H1 (cell line): Measurements from ENCODE around the gene CAMKK1. TPM values are rescaled to one million over a fixed set of nuclear protein-coding genes. Genes with fewer than 3 reads are reported as not detected.

Source experiments
- ASH2L ChIP-seq: fragments of 200-600, 300-600 bp; sonication (generic); IDR thresholded peaks from one replicate; pipeline ENCODE4 v1.7.1; 2017; ENCODE audit warnings: low read length
- BCL11A ChIP-seq, 2 experiments: IDR thresholded peaks; one replicate each; pipeline ENCODE4 v1.6.1; 2011; ENCODE audit warnings: low read depth in 2 of 2, low read length in 2 of 2, mild to moderate bottlenecking in 2 of 2
- CHD1 ChIP-seq: IDR thresholded peaks from 2 replicates; pipeline ENCODE4 v1.6.1; 2012; ENCODE audit warnings: low read depth, low read length, improper control_type of control experiment
- CREB1 ChIP-seq: IDR thresholded peaks from 2 replicates; pipeline ENCODE4 v1.6.1; 2012; ENCODE audit warnings: inconsistent platforms
- EP300 ChIP-seq, 2 experiments: IDR thresholded peaks; 1 replicate in 1 of 2; 2 replicates in 1 of 2; pipeline ENCODE4 v1.6.1; 2011 to 2012; ENCODE audit warnings: low read depth in 2 of 2, low read length in 2 of 2, mild to moderate bottlenecking in 2 of 2, borderline replicate concordance in 1 of 2, inconsistent platforms in 1 of 2, moderate library complexity in 1 of 2
- JUN ChIP-seq: IDR thresholded peaks from 2 replicates; pipeline ENCODE4 v1.6.1; 2011; ENCODE audit warnings: low read depth, mild to moderate bottlenecking, improper control_type of control experiment, low read length
- KDM1A ChIP-seq: fragments of 200-600, 300-600 bp; sonication (generic); IDR thresholded peaks from 2 replicates; pipeline ENCODE4 v1.7.1; 2016; ENCODE audit warnings: mild to moderate bottlenecking, low read length, borderline replicate concordance
- KDM4A ChIP-seq: IDR thresholded peaks from one replicate; pipeline ENCODE4 v1.7.1; 2012; ENCODE audit warnings: low read depth, mild to moderate bottlenecking, moderate library complexity, low read length, inconsistent platforms; ENCODE audit not compliant: severe bottlenecking
- KDM5A ChIP-seq: fragments of 200-600 bp; IDR thresholded peaks from 2 replicates; pipeline ENCODE4 v1.7.1; 2012; ENCODE audit warnings: mild to moderate bottlenecking, low read length, inconsistent platforms, mixed read lengths
- MAX ChIP-seq: IDR thresholded peaks from 2 replicates; pipeline ENCODE4 v1.6.1; 2012; ENCODE audit warnings: inconsistent platforms
- NANOG ChIP-seq: IDR thresholded peaks from 2 replicates; pipeline ENCODE4 v1.6.1; 2011; ENCODE audit warnings: low read length, low read depth, mild to moderate bottlenecking, inconsistent platforms; ENCODE audit not compliant: insufficient read depth, poor library complexity, severe bottlenecking
- RAD21 ChIP-seq, 2 experiments: IDR thresholded peaks in 1 of 2; conservative IDR thresholded peaks in 1 of 2; 2 replicates each; pipeline ENCODE4 v1.6.1; 2011; ENCODE audit warnings: low read depth in 2 of 2, low read length in 2 of 2, improper control_type of control experiment in 1 of 2, inconsistent platforms in 1 of 2, mild to moderate bottlenecking in 1 of 2, moderate library complexity in 1 of 2
- RBBP5 ChIP-seq: IDR thresholded peaks from 2 replicates; pipeline ENCODE4 v1.7.1; 2012; ENCODE audit warnings: low read depth, mild to moderate bottlenecking, inconsistent platforms, low read length, moderate library complexity, borderline replicate concordance
- RXRA ChIP-seq: IDR thresholded peaks from 2 replicates; pipeline ENCODE4 v1.6.1; 2011; ENCODE audit warnings: low read depth, mild to moderate bottlenecking, low read length, moderate library complexity; ENCODE audit not compliant: insufficient read depth
- SIN3A ChIP-seq, 2 experiments: IDR thresholded peaks in 1 of 2; conservative IDR thresholded peaks in 1 of 2; 2 replicates each; pipeline ENCODE4 v1.6.1; 2011 to 2012; ENCODE audit warnings: low read length in 2 of 2, improper control_type of control experiment in 1 of 2, low read depth in 1 of 2, mild to moderate bottlenecking in 1 of 2
- SIRT6 ChIP-seq: IDR thresholded peaks from one replicate; pipeline ENCODE4 v1.7.1; 2012; ENCODE audit warnings: low read length, inconsistent platforms
- SUZ12 ChIP-seq: fragments of 200-600 bp; sonication (generic); IDR thresholded peaks from 2 replicates; pipeline ENCODE4 v1.6.1; 2012; ENCODE audit warnings: mild to moderate bottlenecking, inconsistent platforms, low read length, moderate library complexity, mixed read lengths
- TAF7 ChIP-seq: optimal IDR thresholded peaks from 2 replicates; pipeline ENCODE3; 2011; ENCODE audit warnings: low read depth, mild to moderate bottlenecking, inconsistent platforms, low read length, moderate library complexity, borderline replicate concordance
- TCF12 ChIP-seq: IDR thresholded peaks from 2 replicates; pipeline ENCODE4 v1.6.1; 2011; ENCODE audit warnings: low read depth, mild to moderate bottlenecking, low read length
- TEAD4 ChIP-seq: IDR thresholded peaks from 2 replicates; pipeline ENCODE4 v1.6.1; 2012; ENCODE audit warnings: low read depth, low read length, inconsistent platforms, mixed read lengths
- USF2 ChIP-seq: IDR thresholded peaks from 2 replicates; pipeline ENCODE4 v1.6.1; 2011; ENCODE audit warnings: low read length, improper control_type of control experiment
- ZNF274 ChIP-seq: IDR thresholded peaks from 2 replicates; pipeline ENCODE4 v1.7.0; 2012; ENCODE audit warnings: low read length, borderline replicate concordance; ENCODE audit errors: extremely low read depth
- polyA plus RNA-seq, 7 experiments: library from polyadenylated mRNA; depleted of rRNA in 3 of 7; stranded (reverse) in 5 of 7; unstranded in 2 of 7; fragments of >200 nt in 5 of 7; fragments of 200-250 nt in 2 of 7; gene quantifications; 1 replicate in 5 of 7; 2 replicates in 1 of 7; 4 replicates in 1 of 7; pipeline versions ENCODE4 v1.2.1 to v1.2.3, GENCODE V29; 2011 to 2013; ENCODE audit warnings: missing spikeins in 2 of 7, mixed read lengths in 2 of 7
- total RNA-seq: library from RNA; stranded (reverse); fragmentation: NEBNext Ultra II Directional; extraction: Animal tissue kit (Norgen Biotek cat#: 25700); gene quantifications from 2 replicates; pipeline ENCODE4 v1.2.1, GENCODE V29; 2021

Gene CAMKK1
- total and polyA plus RNA-seq, 2 of the 8 experiments (the other 6 are each of a cell fraction or from before 2014, with no cell fraction given): 7.1 to 7.6 TPM

DNA sequence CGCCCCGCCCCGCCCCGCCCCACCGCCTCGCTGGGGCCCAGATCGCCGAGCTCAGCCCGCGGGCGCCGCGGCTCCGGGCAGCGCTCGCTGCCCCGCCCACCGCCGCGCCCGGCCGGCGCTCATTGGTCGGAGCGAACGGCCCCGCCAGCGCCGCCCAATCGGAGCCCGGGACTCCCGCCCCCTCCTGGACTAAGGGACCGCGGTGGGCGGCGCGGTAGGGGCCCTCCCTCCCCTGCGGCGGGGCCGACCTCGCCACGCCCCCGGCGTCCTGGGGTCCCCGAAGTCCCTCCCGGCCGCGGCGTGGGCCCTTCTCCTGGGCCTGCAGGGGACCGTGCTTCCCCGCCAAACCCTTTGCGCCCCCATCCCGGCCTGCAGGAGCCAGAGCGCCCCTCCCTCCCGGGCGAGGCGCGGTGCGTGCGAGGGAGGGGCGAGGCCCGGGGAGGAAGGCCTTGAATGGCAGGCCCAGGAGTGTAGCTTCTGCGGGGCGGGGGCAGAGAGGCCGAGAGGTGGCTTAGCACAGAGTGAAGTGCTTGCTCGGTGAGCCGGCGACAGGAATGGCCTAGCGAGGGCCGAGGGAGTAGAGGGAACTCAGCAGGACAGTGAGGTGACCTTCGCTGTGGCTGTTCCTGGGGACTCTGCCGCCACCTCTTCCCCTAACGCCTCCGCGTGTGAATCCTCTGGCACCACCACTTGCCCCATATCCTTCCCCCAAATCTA, at the start of gene CAMKK1 (continued):
- TF ChIP-seq USF2 (no peak), MAX (peak; percentile 39), SIRT6 (no peak), RXRA (no peak), SIN3A (conservative IDR thresholded peaks at IDR 0.05 in 1 of 2, IDR thresholded peaks at IDR 0.05 in 1 of 2; ENCODE audit: low read depth in 1 of 2, low read length in 2 of 2) (no peak), KDM4A (peak; percentile 58), ZNF274 (no peak), KDM5A (no peak), TEAD4 (no peak), CREB1 (no peak), TAF7 (no peak), ASH2L (peak; percentile 26), RAD21 (IDR thresholded peaks at IDR 0.05 in 1 of 2, conservative IDR thresholded peaks at IDR 0.05 in 1 of 2; ENCODE audit: low read depth in 2 of 2, low read length in 2 of 2) (no peak), SUZ12 (no peak), CHD1 (no peak), TCF12 (no peak), RBBP5 (0 out of 2 replicates have a peak, but pooled peaks have one; percentile 19), NANOG (no peak), BCL11A (IDR thresholded peaks at IDR 0.05; ENCODE audit: low read depth in 2 of 2, low read length in 2 of 2) (no peak), KDM1A (no peak), JUN (no peak), EP300 (IDR thresholded peaks at IDR 0.05; ENCODE audit: borderline replicate concordance in 1 of 2, low read depth in 2 of 2, low read length in 2 of 2) (no peak)
